HG03196 (cell line): Measurements from ENCODE around the gene CHRNA10.
"Not testable (repeated sequence)": the region's sequence is repeated elsewhere in the genome, so short reads cannot be mapped to it uniquely, and the experiment has no call there.

Source experiments
- ATAC-seq: cut with Tn5 transposase; IDR thresholded peaks from one replicate; pipeline ENCODE4 v1.9.1; 2021; ENCODE audit not compliant: unreplicated experiment

The CHRNA10 gene

GRCh38 chr11:3666023-3666530 is 5.1 kb downstream of the CHRNA10 start:
- ATAC-seq, result no peak

GRCh38 chr11:3665336-3666022 is 5.7 kb downstream of the CHRNA10 start:
- ATAC-seq, result no peak

GRCh38 chr11:3664032-3664630 is 7.1 kb downstream of the CHRNA10 start:
- no peak for ATAC-seq

- ATAC-seq, result no peak
Measured at GRCh38 chr11:3662856-3663255, 8.3 kb downstream of the CHRNA10 start.

GRCh38 chr11:3660960-3661359 is 10.2 kb downstream of the CHRNA10 start:
- ATAC-seq, result no peak

GRCh38 chr11:3659595-3660515 is 11.3 kb downstream of the CHRNA10 start:
- ATAC-seq, result no peak

- ATAC-seq, result no peak
Measured at GRCh38 chr11:3658252-3658651, 12.9 kb downstream of the CHRNA10 start.

- not testable (repeated sequence) for ATAC-seq
Measured at GRCh38 chr11:3657331-3657730, 13.9 kb downstream of the CHRNA10 start.

- ATAC-seq, result no peak
Measured at GRCh38 chr11:3655547-3655946, 15.6 kb downstream of the CHRNA10 start.

- ATAC-seq, result not testable (repeated sequence)
Measured at GRCh38 chr11:3652514-3652913, 18.7 kb downstream of the CHRNA10 start.

GRCh38 chr11:3649374-3649773 is 21.8 kb downstream of the CHRNA10 start:
- ATAC-seq, result not testable (repeated sequence)

- not testable (repeated sequence) for ATAC-seq
Measured at GRCh38 chr11:3648843-3649242, 22.3 kb downstream of the CHRNA10 start.

GRCh38 chr11:3645552-3645951 is 25.6 kb downstream of the CHRNA10 start:
- ATAC-seq, result no peak

- no peak for ATAC-seq
Measured at GRCh38 chr11:3644817-3645235, 26.4 kb downstream of the CHRNA10 start, which contains the start of gene ART1. ART1 (plus strand) TSS chr11:3645128; CDS start chr11:3659214, 14,086 bp downstream.

- ATAC-seq, result not testable (repeated sequence)
Measured at GRCh38 chr11:3643102-3643546, 28.1 kb downstream of the CHRNA10 start.

GRCh38 chr11:3642071-3642951 is 28.9 kb downstream of the CHRNA10 start:
- ATAC-seq, result no peak

GRCh38 chr11:3641701-3642070 is 29.5 kb downstream of the CHRNA10 start, which contains the start of gene ART5:
ART5 (minus strand) TSS chr11:3641992; CDS start chr11:3641862, 130 bp downstream.
- no peak for ATAC-seq

GRCh38 chr11:3641191-3641590 is 30.0 kb downstream of the CHRNA10 start:
- no peak for ATAC-seq

GRCh38 chr11:3639841-3640240 is 31.3 kb downstream of the CHRNA10 start:
- ATAC-seq, result no peak

- no peak for ATAC-seq
Measured at GRCh38 chr11:3638513-3638912, 32.7 kb downstream of the CHRNA10 start.
